ENCODE results near the gene MRPS18C. TPM values are rescaled to one million over a fixed set of nuclear protein-coding genes. Genes with fewer than 3 reads are reported as not detected.
A peak's percentile ranks its signal among the peaks of the same experiment; 100 is the strongest.
"Not testable (repeated sequence)": the region's sequence is repeated elsewhere in the genome, so short reads cannot be mapped to it uniquely, and the experiment has no call there.

The MRPS18C gene
- 24.7 TPM for total RNA-seq

DNA sequence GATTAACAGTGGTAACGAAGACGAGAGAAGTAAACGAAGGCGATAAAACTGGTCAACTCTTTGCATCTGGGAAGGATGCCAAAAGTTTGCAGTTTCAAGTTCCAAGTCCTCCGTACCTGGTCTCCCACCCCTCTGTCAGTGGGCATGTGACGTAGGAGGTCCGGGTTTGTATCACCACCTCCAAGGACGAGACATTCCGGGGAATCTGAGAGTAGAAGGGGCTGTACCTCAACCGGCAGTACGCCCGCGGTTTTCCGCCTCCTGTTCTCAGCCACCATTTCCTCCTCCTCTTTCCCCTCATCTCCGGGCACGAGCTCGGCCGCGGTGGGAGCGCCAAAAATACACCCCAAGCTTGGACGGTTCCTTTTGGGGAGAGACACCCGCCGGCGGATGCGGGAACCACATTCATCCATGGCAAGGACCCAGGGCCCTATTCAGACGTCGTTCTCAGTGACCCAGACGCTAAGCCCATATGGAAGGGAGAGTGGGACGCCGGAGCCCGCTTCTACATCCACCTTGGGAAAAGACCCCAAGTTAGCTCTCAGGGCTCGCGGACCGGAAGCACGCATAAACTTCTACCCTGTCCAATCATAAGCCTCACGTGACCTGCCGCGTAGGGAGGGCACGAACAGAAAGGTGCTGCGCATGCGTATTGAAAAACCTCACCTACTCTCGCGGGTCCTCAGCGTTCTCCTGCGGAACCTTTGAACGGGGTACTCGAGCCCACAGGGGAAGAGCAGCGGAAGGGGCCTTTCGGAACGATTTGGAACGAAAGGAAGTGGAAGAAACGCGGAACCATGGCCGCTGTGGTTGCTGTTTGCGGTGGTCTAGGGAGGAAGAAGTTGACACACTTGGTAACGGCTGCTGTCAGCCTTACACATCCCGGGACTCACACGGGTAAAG is at the start of gene MRPS18C, which contains the start of gene HELQ:
MRPS18C (plus strand) TSS at position 778 of the 903 bp plus-strand sequence; CDS start at position 798, 20 bp downstream.
HELQ (minus strand) TSS at position 543 of the 903 bp plus-strand sequence; CDS start at position 413, 130 bp downstream.
- DNase-seq: peak; percentile 100

- no peak for DNase-seq
Measured at GRCh38 chr4:83408908-83409307, 47.0 kb upstream of the MRPS18C start.

- no peak for DNase-seq
Measured at GRCh38 chr4:83413676-83414075, 42.2 kb upstream of the MRPS18C start.

- DNase-seq: no peak
Measured at GRCh38 chr4:83417566-83417965, 38.3 kb upstream of the MRPS18C start.

GRCh38 chr4:83418211-83418610 is 37.6 kb upstream of the MRPS18C start:
- no peak for DNase-seq

- DNase-seq: no peak
Measured at GRCh38 chr4:83431200-83431599, 24.7 kb upstream of the MRPS18C start.

- no peak for DNase-seq
Measured at GRCh38 chr4:83436680-83437079, 19.2 kb upstream of the MRPS18C start.

DNA sequence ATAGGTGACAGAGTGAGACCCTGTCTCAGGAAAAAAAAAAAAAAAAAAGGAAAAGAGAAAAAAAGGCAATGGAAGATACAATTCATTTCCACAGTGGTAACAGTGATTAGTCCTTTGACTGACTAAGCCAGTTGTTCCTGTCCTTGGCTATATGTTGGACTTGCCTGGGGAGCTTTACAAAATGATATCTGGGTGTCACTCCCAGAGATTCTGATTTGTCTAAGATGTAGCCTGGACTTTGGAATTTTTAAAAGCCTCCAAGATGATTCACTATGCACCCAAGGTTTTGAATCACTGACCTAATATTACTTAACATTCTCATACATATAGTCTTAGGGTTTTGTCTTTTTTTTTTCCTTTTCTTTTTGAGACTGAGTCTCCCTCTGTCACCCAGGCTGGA is 17.1 kb upstream of the MRPS18C start:
- no peak for DNase-seq

- no peak for DNase-seq
Measured at GRCh38 chr4:83440148-83440814, 15.6 kb upstream of the MRPS18C start.

DNA sequence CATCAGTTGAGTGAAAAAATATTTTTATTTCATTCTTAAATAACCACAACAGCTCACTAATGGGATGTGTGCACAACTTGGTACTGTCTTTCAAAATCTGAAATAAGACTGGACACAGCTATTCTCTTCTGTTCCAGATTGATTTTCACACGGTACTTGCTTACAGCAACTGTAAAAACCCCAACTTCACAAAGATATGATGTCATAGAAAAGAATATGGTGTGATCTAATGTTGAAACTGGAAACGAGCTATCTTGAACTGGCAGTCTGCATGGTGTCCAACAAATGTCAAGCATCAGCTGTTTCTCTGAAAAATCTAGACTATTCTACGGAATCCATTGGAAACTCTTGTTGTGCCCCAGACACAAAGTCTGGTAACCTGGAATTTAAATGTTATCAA is 15.0 kb upstream of the MRPS18C start:
- DNase-seq: no peak

DNA sequence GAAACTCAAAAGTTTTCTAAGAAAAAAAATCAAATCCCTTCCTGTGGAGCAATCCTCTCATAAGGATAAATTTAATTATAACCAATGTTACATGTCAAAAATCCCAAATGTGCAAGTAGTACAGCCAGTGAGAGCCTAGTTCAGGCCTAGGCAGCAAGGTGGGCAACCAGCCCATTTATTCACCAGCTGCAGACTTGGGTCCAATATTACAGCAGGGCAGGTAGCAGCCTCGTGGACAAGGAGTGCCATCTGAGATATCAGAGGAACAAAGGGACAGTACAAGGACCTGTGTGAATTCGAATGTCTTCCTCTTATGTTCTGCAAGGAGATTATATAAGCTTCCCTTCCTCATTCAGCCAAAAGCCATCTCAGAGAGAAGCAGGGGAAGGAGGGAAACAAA is 6.8 kb upstream of the MRPS18C start:
- no peak for DNase-seq

DNA sequence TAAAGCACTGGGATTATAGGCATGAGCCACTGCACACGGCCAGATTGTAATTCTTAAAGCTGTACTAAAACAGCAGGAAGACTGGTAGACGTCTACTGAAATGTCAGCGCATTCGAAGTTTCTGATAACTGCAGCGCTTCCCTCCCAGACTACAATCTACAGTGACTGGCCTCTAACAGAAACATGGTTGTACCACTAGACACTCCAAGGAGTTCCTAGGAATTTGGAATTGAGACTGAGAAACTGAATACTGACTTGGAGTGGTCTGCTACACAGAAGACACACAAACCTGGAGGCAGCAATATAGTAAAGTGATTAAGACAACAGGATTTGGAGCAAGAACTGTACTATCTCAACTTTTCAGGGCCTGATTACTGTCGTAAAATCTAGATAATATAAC is 1.2 kb upstream of the MRPS18C start:
- peak; percentile 28 for DNase-seq

DNA sequence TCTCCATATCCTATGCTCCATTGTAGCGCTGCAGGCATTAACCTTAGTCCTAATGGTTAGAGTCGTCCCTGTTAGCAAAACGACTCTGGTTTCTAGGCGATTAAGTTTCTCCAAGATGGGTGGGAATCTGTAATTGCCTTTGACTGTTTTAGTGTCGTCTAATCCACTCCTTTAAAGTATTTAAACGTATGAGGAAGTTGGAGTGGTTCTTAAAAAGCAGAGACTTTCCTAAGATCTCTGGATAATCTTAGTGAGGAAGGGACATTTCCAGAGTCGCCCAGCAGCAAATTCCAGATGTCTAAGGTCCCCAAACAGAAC is 285 bp downstream of the MRPS18C start:
- no peak for DNase-seq

- DNase-seq: no peak
Measured at GRCh38 chr4:83473423-83473822, 17.6 kb downstream of the MRPS18C start.

DNA sequence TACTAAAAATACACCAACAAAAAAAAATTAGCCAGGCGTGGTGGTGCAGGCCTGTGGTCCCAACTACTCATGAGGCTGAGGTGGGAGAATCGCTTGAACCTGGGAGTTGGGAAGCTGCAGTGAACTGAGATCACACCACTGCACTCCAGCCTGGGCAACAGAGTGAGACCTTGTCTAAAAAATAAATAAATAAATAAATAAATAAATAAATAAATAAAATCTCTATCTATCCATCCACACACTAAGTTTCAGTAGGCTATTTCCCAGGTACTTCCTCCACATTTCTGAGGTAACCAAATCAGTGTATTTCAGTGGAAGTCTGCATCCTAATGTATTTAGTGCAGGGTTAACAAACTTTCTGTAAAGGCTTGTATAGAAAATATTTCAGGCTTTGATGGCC is 18.1 kb downstream of the MRPS18C start:
- no peak for DNase-seq

GRCh38 chr4:83484500-83485461 is 28.9 kb downstream of the MRPS18C start, which contains the start of gene ABRAXAS1:
TSS of gene ABRAXAS1 (minus strand) at chr4:83485100. CDS start at chr4:83485072, 28 bp downstream.
- DNase-seq: peak; percentile 98

DNA sequence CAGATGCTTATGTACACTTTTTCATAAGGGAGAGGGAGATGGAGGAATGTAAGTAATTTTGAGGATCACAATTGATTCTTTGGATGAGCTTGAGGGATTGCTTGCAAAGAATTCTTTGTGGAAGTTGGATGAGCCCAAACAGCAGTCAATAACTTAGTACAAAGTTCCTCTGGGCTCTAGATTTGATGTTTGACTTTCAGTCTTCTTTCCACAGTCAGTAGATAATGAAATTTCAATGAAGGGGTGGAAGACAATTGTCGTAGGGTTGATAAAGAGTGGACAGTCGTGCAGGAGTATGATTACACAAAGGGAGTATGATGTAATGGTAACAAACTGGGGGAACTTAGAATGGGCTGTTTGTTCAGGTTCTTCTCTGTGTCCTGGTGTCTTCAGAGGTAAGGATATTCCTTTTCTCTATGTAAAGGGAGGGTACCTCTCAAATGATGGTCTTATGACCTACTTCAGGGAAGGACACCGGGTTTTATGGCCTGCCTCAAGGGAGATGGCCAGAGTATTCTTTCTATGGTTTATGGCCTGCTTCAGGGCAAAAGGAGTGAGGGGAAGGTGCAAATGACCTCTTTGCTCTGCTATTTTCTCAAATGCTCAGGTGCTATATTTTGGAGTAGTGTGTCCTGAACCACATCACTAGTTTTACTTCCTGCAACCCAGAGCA is 30.7 kb downstream of the MRPS18C start:
- DNase-seq: no peak

DNA sequence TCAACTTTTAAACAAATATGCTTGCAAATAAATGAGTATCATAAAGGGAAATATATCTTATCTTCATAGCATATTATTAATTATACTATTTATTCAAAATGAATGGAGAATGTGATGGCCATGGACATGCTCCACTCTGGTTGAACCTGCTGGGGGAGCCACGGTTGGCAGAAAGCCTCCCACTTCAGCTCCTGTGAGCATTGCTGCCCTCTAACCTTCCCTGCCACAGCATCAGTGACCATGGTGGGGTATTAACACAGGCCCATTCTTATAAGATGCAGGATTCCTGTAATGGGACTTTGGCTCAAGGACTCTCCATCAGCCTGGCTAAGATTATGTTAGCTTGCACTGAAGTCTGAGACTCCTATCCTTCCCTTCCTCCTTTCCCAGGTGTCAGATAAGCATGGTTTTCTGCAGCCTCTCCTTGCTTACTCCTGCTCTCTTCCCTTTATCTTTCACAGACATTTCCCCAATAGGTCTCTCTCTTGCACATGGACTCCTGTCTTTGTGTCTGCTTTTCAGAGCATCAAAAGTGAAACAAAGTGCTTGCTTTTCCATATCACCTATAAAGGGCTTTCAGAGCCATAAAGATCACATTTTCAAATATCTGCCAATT is 34.0 kb downstream of the MRPS18C start:
- DNase-seq: no peak

- peak; percentile 27 for DNase-seq
Measured at GRCh38 chr4:83490876-83491450, 35.1 kb downstream of the MRPS18C start.

GRCh38 chr4:83496085-83496917 is 40.4 kb downstream of the MRPS18C start:
- not testable (repeated sequence) for DNase-seq

Data from tongue (tissue), 2 donors.